ENCODE results near the gene FOCAD. TPM values are rescaled to one million over a fixed set of nuclear protein-coding genes. Genes with fewer than 3 reads are reported as not detected.
A peak's percentile ranks its signal among the peaks of the same experiment; 100 is the strongest.

The FOCAD gene
- total RNA-seq, 1 donor from 2014 or later, result 57.2 TPM

GRCh38 chr9:20697021-20697719, 13.1 kb downstream of the FOCAD start:
- Mint-ChIP-seq H3K4me3 (ENCODE audit: unreplicated experiment) (no peak overlapping the region), H3K36me3 (ENCODE audit: low read depth, unreplicated experiment) (no peaks in the 10 kb centered on the region), H3K27me3 (ENCODE audit: unreplicated experiment) (no peaks in the 10 kb centered on the region), H3K9me3 (ENCODE audit: unreplicated experiment) (no peaks in the 10 kb centered on the region), H3K27ac (ENCODE audit: unreplicated experiment) (no peak overlapping the region), H3K4me1 (ENCODE audit: unreplicated experiment) (peaks cover 26% of the 10 kb centered on the region)
- DNase-seq (ENCODE audit: low spot score), result no peak
- TF ChIP-seq CTCF (IDR thresholded peaks at IDR 0.05; ENCODE audit: unreplicated experiment), result no peak

DNA sequence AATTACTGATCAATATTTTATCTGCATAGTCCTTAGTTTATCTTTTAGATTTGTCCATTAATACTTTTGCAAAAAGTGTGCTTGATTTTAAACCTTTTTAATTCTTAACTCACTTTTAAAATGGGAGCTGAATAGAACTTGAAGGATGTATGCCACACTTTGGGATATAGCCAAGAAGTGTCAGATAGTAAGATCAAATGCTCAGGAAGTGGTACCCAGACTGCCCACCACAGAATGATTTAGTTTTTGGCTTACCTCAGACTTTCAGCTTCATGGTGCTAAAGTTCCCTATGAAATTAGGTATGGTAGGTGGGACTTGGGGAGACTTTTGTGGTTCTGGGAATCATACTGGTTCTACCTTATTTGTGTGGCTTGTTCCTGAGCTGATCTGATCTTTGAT, 14.7 kb downstream of the FOCAD start:
- Mint-ChIP-seq H3K4me1 (ENCODE audit: unreplicated experiment) (peaks cover 29% of the 10 kb centered on the region), H3K27ac (ENCODE audit: unreplicated experiment) (no peak overlapping the region), H3K9me3 (ENCODE audit: unreplicated experiment) (no peaks in the 10 kb centered on the region), H3K4me3 (ENCODE audit: unreplicated experiment) (no peak overlapping the region), H3K36me3 (ENCODE audit: low read depth, unreplicated experiment) (no peaks in the 10 kb centered on the region), H3K27me3 (ENCODE audit: unreplicated experiment) (no peaks in the 10 kb centered on the region)
- no peak for TF ChIP-seq CTCF (IDR thresholded peaks at IDR 0.05; ENCODE audit: unreplicated experiment)
- DNase-seq (ENCODE audit: low spot score), result no peak

GRCh38 chr9:20701060-20701459, 17.0 kb downstream of the FOCAD start:
- H3K27me3 Mint-ChIP-seq (ENCODE audit: unreplicated experiment), result no peaks in the 10 kb centered on the region
- no peak for TF ChIP-seq CTCF (IDR thresholded peaks at IDR 0.05; ENCODE audit: unreplicated experiment)
- peaks cover 29% of the 10 kb centered on the region for H3K4me1 Mint-ChIP-seq (ENCODE audit: unreplicated experiment)
- peak; percentile 9 for DNase-seq (ENCODE audit: low spot score)
- H3K9me3 Mint-ChIP-seq (ENCODE audit: unreplicated experiment), result no peaks in the 10 kb centered on the region
- H3K36me3 Mint-ChIP-seq (ENCODE audit: low read depth, unreplicated experiment), result no peaks in the 10 kb centered on the region
- no peak overlapping the region for H3K4me3 Mint-ChIP-seq (ENCODE audit: unreplicated experiment)
- peak overlapping the region; percentile 78 for H3K27ac Mint-ChIP-seq (ENCODE audit: unreplicated experiment)

- Mint-ChIP-seq H3K4me3 (ENCODE audit: unreplicated experiment) (no peak overlapping the region), H3K27me3 (ENCODE audit: unreplicated experiment) (no peaks in the 10 kb centered on the region), H3K9me3 (ENCODE audit: unreplicated experiment) (no peaks in the 10 kb centered on the region), H3K27ac (ENCODE audit: unreplicated experiment) (no peak overlapping the region), H3K4me1 (ENCODE audit: unreplicated experiment) (peaks cover 29% of the 10 kb centered on the region), H3K36me3 (ENCODE audit: low read depth, unreplicated experiment) (no peaks in the 10 kb centered on the region)
- no peak for DNase-seq (ENCODE audit: low spot score)
- TF ChIP-seq CTCF (IDR thresholded peaks at IDR 0.05; ENCODE audit: unreplicated experiment), result no peak
Measured at GRCh38 chr9:20702570-20702969, 18.5 kb downstream of the FOCAD start.

DNA sequence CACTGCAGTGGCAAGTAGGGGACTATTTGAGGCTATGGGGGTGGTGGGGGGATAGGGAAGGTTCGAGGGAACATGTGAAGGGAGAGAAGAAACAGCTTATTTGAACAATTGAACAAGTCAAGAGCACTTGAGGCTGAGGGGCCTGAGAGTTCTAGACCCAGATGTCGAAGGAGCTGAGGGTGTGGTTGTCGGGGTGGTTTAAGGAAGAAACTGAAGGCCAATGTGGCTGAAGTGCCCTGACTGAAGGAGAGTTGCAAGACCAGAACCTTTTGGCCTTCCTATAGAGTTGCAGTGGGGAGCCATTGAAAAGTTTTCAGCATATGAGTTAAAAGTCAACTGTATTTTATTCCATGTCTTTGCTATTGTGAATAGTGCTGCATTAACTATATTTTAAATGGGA, 19.1 kb downstream of the FOCAD start:
- Mint-ChIP-seq H3K36me3 (ENCODE audit: low read depth, unreplicated experiment) (no peaks in the 10 kb centered on the region), H3K4me3 (ENCODE audit: unreplicated experiment) (no peak overlapping the region), H3K27ac (ENCODE audit: unreplicated experiment) (no peak overlapping the region), H3K9me3 (ENCODE audit: unreplicated experiment) (no peaks in the 10 kb centered on the region), H3K27me3 (ENCODE audit: unreplicated experiment) (no peaks in the 10 kb centered on the region), H3K4me1 (ENCODE audit: unreplicated experiment) (peaks cover 29% of the 10 kb centered on the region)
- TF ChIP-seq CTCF (IDR thresholded peaks at IDR 0.05; ENCODE audit: unreplicated experiment), result no peak
- DNase-seq (ENCODE audit: low spot score), result no peak

Data from endothelial cell (in vitro differentiated cells).